ENCODE data around the gene MINDY4. TPM values are rescaled to one million over a fixed set of nuclear protein-coding genes. Genes with fewer than 3 reads are reported as not detected.

MINDY4 gene
- total and polyA plus RNA-seq, 9 donors, result 6.9 to 30.3 (median 18.2) TPM

DNA sequence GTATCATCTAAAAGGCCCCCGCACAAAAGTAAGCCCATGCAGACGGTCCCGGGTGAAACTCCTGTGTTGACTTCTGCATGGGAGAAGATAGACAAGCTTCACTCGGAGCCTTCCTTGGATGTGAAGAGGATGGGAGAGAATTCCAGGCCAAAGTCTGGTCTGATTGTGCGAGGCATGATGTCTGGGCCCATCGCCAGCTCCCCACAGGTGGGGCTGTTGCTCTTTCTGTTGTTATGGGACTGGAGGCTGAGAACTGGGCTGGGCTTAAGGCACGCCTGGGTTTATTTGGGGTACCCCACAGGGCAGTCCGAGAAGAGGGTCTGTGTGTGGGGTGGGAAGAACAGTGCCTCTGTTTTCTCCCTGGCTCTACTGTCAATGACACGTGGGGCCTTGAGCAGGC, 14.6 kb downstream of the MINDY4 start:
- Histone ChIP-seq H3K27me3 (no peaks in the 10 kb centered on the region), H3K27ac (no peak overlapping the region), H3K9me3 (no peaks in the 10 kb centered on the region), H3K4me1 (ENCODE audit: insufficient read depth) (no peaks in the 10 kb centered on the region), H3K36me3 (no peaks in the 10 kb centered on the region), H3K4me3 (no peak overlapping the region)
- intact Hi-C loops (cut with DNase I), result no loop called here
- no peak for DNase-seq
- 89 to 92% (median 92%) methylated on average over 9 of the region's 9 CpGs for WGBS, 3 donors
- TF ChIP-seq POLR2A (IDR thresholded peaks at IDR 0.05), result no peak
- TF ChIP-seq, protein P1, sequence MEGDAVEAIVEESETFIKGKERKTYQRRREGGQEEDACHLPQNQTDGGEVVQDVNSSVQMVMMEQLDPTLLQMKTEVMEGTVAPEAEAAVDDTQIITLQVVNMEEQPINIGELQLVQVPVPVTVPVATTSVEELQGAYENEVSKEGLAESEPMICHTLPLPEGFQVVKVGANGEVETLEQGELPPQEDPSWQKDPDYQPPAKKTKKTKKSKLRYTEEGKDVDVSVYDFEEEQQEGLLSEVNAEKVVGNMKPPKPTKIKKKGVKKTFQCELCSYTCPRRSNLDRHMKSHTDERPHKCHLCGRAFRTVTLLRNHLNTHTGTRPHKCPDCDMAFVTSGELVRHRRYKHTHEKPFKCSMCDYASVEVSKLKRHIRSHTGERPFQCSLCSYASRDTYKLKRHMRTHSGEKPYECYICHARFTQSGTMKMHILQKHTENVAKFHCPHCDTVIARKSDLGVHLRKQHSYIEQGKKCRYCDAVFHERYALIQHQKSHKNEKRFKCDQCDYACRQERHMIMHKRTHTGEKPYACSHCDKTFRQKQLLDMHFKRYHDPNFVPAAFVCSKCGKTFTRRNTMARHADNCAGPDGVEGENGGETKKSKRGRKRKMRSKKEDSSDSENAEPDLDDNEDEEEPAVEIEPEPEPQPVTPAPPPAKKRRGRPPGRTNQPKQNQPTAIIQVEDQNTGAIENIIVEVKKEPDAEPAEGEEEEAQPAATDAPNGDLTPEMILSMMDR (IDR thresholded peaks at IDR 0.05), result no peak

DNA sequence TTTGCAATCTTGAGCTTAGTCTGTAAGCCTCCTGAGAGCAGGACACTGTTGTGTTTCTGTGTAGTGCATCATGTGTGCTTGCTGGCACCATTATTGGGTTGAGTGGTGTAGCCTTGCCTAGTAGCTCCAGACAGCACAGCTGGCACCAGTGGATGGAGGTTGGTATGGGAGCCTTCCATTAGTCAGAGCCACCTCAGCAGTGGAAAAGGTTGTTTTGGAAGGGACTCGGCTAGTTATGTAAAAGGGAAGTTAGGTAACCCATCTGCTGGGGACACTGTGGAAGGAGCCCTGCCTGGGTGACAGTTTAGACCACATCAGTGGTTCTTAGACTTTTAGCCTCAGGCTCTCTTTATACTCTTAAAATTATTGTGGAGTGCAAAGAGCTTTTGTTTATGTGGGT, 16.3 kb downstream of the MINDY4 start:
- intact Hi-C loops (cut with DNase I), result no loop called here
- WGBS, 3 donors, result 78 to 96% (median 94%) methylated on average over 1 of the region's 1 CpG
- no peaks in the 10 kb centered on the region for H3K9me3 ChIP-seq
- TF ChIP-seq EP300 (IDR thresholded peaks at IDR 0.05) (no peak), POLR2A (IDR thresholded peaks at IDR 0.05) (no peak)
- TF ChIP-seq, protein P1 (IDR thresholded peaks at IDR 0.05), result no peak
- H3K27me3 ChIP-seq, result no peaks in the 10 kb centered on the region
- no peak for DNase-seq
- H3K36me3 ChIP-seq, result no peaks in the 10 kb centered on the region
- H3K27ac ChIP-seq, result no peak overlapping the region
- H3K4me3 ChIP-seq, result no peak overlapping the region
- no peaks in the 10 kb centered on the region for H3K4me1 ChIP-seq (ENCODE audit: insufficient read depth)

DNA sequence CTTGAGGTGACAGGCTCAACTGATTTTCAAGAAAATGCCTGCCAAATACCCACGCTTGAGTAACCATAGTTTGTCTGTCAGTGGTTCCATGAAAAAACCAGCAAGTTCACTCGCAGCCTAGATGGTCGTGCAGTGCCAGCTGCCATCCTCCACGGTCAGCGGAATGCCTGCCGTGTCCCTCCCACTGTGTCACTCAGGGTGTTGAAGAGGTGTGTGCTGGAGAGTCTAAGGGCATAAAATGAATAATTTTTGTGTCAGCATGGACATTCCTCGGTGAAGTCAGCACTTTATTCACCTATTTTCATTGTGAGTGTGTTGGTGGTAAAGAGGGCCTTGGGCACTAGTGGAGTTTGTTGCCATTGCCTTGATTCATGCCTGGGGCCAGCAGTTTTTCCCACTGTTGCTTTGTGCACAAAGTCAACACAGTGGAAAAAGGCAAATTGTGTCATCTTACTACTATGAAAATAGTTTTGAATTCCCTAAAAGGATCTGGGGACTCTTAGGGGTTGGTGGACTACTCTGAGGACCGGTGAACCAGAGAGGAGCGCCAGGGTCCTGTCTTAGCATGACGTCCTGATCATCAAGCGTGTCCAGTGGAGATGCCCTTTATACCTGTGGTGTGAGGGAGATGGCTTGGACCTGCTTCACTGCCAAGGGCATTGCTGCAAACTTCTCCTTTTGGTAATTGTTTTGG, 17.6 kb downstream of the MINDY4 start:
- Histone ChIP-seq H3K36me3 (no peaks in the 10 kb centered on the region), H3K27ac (no peak overlapping the region), H3K4me1 (ENCODE audit: insufficient read depth) (no peaks in the 10 kb centered on the region), H3K4me3 (no peak overlapping the region), H3K27me3 (no peaks in the 10 kb centered on the region), H3K9me3 (no peaks in the 10 kb centered on the region)
- DNase-seq, result no peak
- WGBS, 3 donors, result 68 to 95% (median 92%) methylated on average over 11 of the region's 11 CpGs
- intact Hi-C loops (cut with DNase I), result no loop called here
- TF ChIP-seq POLR2A (IDR thresholded peaks at IDR 0.05) (no peak), EP300 (IDR thresholded peaks at IDR 0.05) (no peak)
- TF ChIP-seq, protein P1 (IDR thresholded peaks at IDR 0.05), result no peak

DNA sequence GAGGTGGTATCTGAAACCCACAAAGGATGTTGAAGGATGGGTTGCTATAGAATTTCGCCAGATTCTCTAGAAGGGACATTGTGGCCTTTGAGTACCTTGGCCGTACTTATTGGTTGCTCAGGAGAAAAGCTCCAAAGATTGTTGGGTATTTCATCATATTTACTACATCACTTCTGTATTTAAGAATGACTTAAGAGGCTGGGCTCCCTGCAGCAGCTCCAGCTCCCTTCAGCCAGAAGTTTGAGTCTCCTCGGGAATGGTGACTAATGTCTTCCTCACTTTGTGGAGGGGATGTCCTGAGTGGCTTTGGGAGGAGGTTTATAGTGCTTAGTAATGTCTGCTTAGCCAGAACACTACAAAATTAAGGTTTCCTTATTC, 18.1 kb downstream of the MINDY4 start:
- TF ChIP-seq, protein P1 (IDR thresholded peaks at IDR 0.05), result no peak
- TF ChIP-seq EP300 (IDR thresholded peaks at IDR 0.05) (no peak), POLR2A (IDR thresholded peaks at IDR 0.05) (no peak)
- 68 to 80% (median 72%) methylated on average over 3 of the region's 3 CpGs for WGBS, 3 donors
- no peaks in the 10 kb centered on the region for H3K27me3 ChIP-seq
- intact Hi-C loops (cut with DNase I), result no loop called here
- H3K27ac ChIP-seq, result no peak overlapping the region
- H3K4me3 ChIP-seq, result no peak overlapping the region
- no peaks in the 10 kb centered on the region for H3K4me1 ChIP-seq (ENCODE audit: insufficient read depth)
- no peaks in the 10 kb centered on the region for H3K9me3 ChIP-seq
- H3K36me3 ChIP-seq, result no peaks in the 10 kb centered on the region
- no peak for DNase-seq
